Neutrophil (primary cell): ENCODE measurements around the gene GNG7.
"Not testable (repeated sequence)": the region's sequence is repeated elsewhere in the genome, so short reads cannot be mapped to it uniquely, and the experiment has no call there.

Experiments used
- H3K27ac ChIP-seq: fragments of 200-600 bp; sonication (generic); 2 replicates; pipeline ENCODE4 v1.5.1; 2016; ENCODE audit warnings: mild to moderate bottlenecking, moderate library complexity
- H3K27me3 ChIP-seq: fragments of 200-600 bp; sonication (generic); 2 replicates; pipeline ENCODE4 v1.6.0; 2016; ENCODE audit warnings: mild to moderate bottlenecking
- H3K36me3 ChIP-seq: fragments of 200-600 bp; sonication (generic); 2 replicates; pipeline ENCODE4 v1.5.1; 2017
- H3K4me1 ChIP-seq, 2 experiments: fragments of 200-600 bp in 1 of 2; sonication (generic) in 1 of 2; 1 replicate in 1 of 2; 2 replicates in 1 of 2; pipeline versions ENCODE4 v1.5.1 to v1.6.1; 2013 to 2016; ENCODE audit warnings: low read depth in 1 of 2, low read length in 1 of 2, mild to moderate bottlenecking in 1 of 2, moderate library complexity in 1 of 2; ENCODE audit not compliant: control insufficient read depth in 1 of 2, insufficient read depth in 1 of 2
- H3K4me3 ChIP-seq, 2 experiments: fragments of 200-600 bp in 1 of 2; sonication (generic) in 1 of 2; 1 replicate in 1 of 2; 2 replicates in 1 of 2; pipeline ENCODE4 v1.5.1; 2013 to 2016; ENCODE audit warnings: low read depth in 1 of 2, low read length in 1 of 2, mild to moderate bottlenecking in 1 of 2, moderate library complexity in 1 of 2
- H3K9me3 ChIP-seq: fragments of 200-600 bp; sonication (generic); 2 replicates; pipeline ENCODE4 v1.5.1; 2016
- CTCF ChIP-seq: fragments of 200-600 bp; sonication (generic); IDR thresholded peaks from 2 replicates; pipeline ENCODE4 v1.5.1; 2016; ENCODE audit warnings: antibody characterized with exemption

Gene GNG7

DNA sequence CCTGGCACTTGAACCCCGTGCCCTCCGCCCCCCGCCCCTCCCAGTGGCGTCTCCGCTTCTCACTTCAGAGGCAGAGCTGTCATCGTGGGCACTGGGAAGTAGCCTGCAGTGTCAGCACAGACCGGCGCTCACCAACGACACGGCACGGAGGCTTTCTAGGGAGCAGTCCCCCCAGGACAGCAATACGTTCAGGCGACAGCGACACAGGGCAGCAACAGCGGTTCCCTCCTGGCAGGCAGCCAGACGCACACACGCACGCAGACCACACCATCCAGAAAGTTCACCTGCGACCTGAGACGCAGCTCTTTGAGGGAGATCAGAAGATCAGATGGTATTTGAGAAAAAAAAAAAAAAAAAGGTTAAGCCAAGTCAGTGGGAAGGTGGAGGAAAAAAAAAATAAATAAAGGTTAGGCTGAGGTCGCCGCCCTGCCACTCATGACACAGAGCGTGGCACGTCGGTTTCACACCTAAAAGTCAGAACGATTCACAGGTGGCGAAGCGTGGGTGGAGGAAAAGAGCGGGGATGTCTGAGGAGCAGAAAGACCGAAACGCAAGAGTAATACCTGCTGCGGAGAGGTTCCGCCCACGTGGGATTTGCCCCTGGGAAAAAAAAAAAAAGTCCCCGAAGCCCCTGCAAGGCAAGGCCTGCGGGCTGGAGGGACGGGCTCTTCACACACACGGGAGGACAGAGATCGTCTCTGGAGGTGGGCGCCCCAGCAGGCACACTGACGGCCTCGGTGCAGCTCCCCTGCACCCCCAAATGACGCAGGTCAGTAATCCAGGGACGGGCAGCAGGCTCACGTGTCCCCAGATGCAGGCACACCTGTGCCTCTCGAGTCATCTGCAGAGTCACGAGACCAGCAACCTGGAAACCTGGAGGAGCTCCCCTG lies 94.5 kb downstream of the GNG7 start:
- Histone ChIP-seq H3K36me3 (no peaks in the 10 kb centered on the region), H3K4me3 (no peak overlapping the region), H3K27ac (no peak overlapping the region), H3K9me3 (no peaks in the 10 kb centered on the region), H3K27me3 (no peaks in the 10 kb centered on the region), H3K4me1 (peaks cover 23% of the 10 kb centered on the region in 2 experiments)
- TF ChIP-seq CTCF: no peak

DNA sequence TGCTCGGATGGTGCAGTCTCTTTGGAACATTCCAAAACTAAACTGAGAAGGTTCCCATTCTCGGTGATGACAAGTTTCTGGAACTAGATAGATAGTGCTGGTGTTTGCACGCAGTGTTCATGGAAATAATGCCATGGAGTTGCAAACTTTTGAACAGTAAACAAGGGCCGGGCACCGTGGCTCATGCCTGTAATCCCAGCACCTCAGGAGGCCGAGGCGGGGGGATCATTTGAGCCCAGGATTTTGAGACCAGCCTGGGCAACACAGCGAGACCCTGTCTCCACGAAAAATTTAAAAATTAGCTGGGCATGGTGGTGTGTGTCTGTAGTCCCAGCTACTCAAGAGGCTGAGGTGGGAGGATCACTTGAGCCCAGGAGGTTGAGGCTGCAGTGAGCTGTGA lies 95.7 kb downstream of the GNG7 start:
- H3K9me3 ChIP-seq, H3K27ac ChIP-seq, H3K27me3 ChIP-seq, H3K4me3 ChIP-seq, H3K36me3 ChIP-seq: not testable (repeated sequence)
- peaks cover 11 to 13% of the 10 kb centered on the region in 2 experiments for H3K4me1 ChIP-seq

- H3K36me3 ChIP-seq, H3K27me3 ChIP-seq, H3K4me1 ChIP-seq, H3K27ac ChIP-seq, H3K9me3 ChIP-seq, H3K4me3 ChIP-seq: not testable (repeated sequence)
These were observed 96.6 kb downstream of the GNG7 start for GRCh38 chr19:2605889-2606288.

GRCh38 chr19:2604747-2605329 lies 97.7 kb downstream of the GNG7 start:
- no peak for TF ChIP-seq CTCF
- H3K4me3 ChIP-seq: no peak overlapping the region
- H3K27me3 ChIP-seq: no peaks in the 10 kb centered on the region
- H3K9me3 ChIP-seq: no peaks in the 10 kb centered on the region
- H3K4me1 ChIP-seq: no peaks in the 10 kb centered on the region
- no peak overlapping the region for H3K27ac ChIP-seq
- H3K36me3 ChIP-seq: no peaks in the 10 kb centered on the region

DNA sequence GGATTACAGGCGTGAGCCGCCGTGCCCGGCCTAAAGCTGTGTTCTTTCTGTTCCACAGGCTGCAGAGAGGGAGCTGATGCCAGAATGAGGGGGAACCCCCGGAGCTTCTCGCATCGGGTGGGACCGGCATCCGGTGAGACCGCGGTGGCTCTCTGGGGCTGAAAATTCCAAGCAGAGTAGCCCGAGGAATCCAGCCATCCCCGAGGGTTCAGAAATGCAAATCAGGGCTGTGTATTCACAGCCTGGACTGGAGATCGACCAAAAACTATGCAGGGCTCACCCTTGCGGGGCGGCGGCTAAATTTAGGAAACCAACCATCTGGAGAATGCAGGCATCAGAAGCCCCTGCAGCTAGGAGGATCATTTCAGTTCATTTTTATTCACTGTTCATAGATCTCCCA lies 99.2 kb downstream of the GNG7 start:
- Histone ChIP-seq H3K4me3 (no peak overlapping the region), H3K27me3 (no peaks in the 10 kb centered on the region), H3K9me3 (no peaks in the 10 kb centered on the region), H3K36me3 (no peaks in the 10 kb centered on the region), H3K27ac (no peak overlapping the region), H3K4me1 (peaks cover 12 to 13% of the 10 kb centered on the region in 2 experiments)
- no peak for TF ChIP-seq CTCF

DNA sequence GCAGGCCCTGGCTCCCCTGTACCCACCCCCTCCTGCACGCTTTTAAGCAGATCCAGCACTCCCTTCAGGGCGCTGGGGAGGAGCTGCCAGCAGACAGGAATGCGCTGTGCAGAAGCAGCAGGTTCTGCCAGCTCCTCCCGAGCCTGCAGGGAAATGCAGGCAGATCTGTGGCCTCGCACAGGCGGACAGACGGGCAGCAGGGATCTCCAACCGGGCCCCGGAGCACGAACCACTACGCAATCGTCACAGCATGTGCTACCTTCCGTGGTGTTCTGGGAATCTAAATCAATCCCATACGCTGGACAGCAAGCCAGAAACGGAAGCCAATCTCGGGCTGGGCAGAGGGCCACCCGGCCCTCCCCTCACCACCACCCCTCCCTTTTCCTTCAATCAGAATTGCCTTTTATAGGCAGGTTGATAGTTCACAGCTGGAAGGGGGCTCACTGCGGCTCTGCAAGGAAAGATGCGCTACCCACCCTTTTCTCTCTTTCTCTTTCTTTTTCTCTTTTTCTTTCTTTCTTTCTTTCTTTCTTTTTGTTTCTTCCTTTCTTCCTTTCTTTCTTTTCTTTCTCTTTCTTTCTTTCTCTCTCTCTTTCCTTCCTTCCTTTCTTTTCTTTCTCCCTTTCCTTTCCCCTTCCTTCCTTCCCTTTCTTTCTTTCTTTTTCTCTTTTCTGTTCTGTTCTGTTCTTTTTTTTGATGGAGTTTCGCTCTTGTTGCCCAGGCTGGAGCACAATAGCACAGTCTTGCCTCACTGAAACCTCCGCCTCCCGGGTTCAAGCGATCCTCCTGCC lies 99.9 kb downstream of the GNG7 start:
- Histone ChIP-seq H3K4me3 (no peak overlapping the region), H3K36me3 (no peaks in the 10 kb centered on the region), H3K27me3 (no peaks in the 10 kb centered on the region), H3K27ac (no peak overlapping the region), H3K4me1 (peaks cover 12 to 13% of the 10 kb centered on the region in 2 experiments), H3K9me3 (no peaks in the 10 kb centered on the region)
- no peak for TF ChIP-seq CTCF
